GM18505 (cell line): ENCODE data around the gene FANCD2.

ENCODE experiments used
- ATAC-seq: cut with Tn5 transposase; IDR thresholded peaks from one replicate; pipeline ENCODE4 v1.9.1; 2021; ENCODE audit not compliant: unreplicated experiment
- POLR2A ChIP-seq: IDR thresholded peaks from 4 replicates; pipeline ENCODE4 v1.6.1; 2011; ENCODE audit warnings: borderline replicate concordance; ENCODE audit not compliant: insufficient read depth, insufficient read length; ENCODE audit errors: extremely low read depth

The FANCD2 gene

DNA sequence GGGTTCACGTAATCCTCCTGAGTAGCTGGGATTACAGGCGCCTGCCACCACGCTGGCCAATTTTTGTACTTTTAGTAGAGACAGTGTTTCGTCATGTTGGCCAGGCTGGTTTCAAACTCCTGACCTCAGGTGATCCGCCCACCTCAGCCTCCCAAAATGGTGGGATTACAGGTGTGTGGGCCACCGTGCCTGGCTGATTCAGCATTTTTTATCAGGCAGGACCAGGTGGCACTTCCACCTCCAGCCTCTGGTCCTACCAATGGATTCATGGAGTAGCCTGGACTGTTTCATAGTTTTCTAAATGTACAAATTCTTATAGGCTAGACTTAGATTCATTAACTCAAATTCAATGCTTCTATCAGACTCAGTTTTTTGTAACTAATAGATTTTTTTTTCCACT is 124.8 kb downstream of the FANCD2 start:
- ATAC-seq = no peak
- TF ChIP-seq POLR2A = no peak
